Parathyroid adenoma (tissue), 2 donors: ENCODE results near the gene ZFYVE16.
A peak's percentile ranks its signal among the peaks of the same experiment; 100 is the strongest.

Experiments used
- H2AFZ ChIP-seq: fragments of 300-600 bp; sonication (generic); one replicate; pipeline ENCODE4 v1.7.0; 2017; ENCODE audit warnings: antibody characterized with exemption, mild to moderate bottlenecking
- H3K27ac ChIP-seq: fragments of 300-600 bp; sonication (generic); one replicate; pipeline ENCODE4 v1.7.0; 2017
- H3K27me3 ChIP-seq: fragments of 300-600 bp; sonication (generic); one replicate; pipeline ENCODE4 v1.7.0; 2017; ENCODE audit warnings: low read length; ENCODE audit not compliant: control insufficient read depth, insufficient read depth
- H3K36me3 ChIP-seq: fragments of 300-600 bp; sonication (generic); one replicate; pipeline ENCODE4 v1.7.0; 2017; ENCODE audit warnings: low read length; ENCODE audit not compliant: control insufficient read depth, insufficient read depth
- H3K4me1 ChIP-seq: fragments of 300-600 bp; sonication (generic); one replicate; pipeline ENCODE4 v1.7.0; 2017; ENCODE audit warnings: control low read depth
- H3K4me2 ChIP-seq: fragments of 300-600 bp; sonication (generic); one replicate; pipeline ENCODE4 v1.7.0; 2017; ENCODE audit warnings: low read length
- H3K4me3 ChIP-seq: fragments of 300-600 bp; sonication (generic); one replicate; pipeline ENCODE4 v1.7.0; 2017; ENCODE audit warnings: low read depth, low read length
- H3K79me2 ChIP-seq: fragments of 300-600 bp; sonication (generic); one replicate; pipeline ENCODE4 v1.7.0; 2017; ENCODE audit warnings: control low read depth
- H3K9ac ChIP-seq: fragments of 300-600 bp; sonication (generic); one replicate; pipeline ENCODE4 v1.7.0; 2017; ENCODE audit warnings: mild to moderate bottlenecking
- H3K9me3 ChIP-seq: fragments of 300-600 bp; sonication (generic); one replicate; pipeline ENCODE4 v1.7.0; 2017; ENCODE audit warnings: low read length; ENCODE audit not compliant: control insufficient read depth
- TF ChIP-seq, protein P1 (sequence below): fragments of 300-600 bp; sonication (generic); IDR thresholded peaks from one replicate; pipeline ENCODE4 v1.7.0; 2017; ENCODE audit warnings: antibody characterized with exemption, mild to moderate bottlenecking
- donor health status: primary hyperparathyroidism.

Gene ZFYVE16

DNA sequence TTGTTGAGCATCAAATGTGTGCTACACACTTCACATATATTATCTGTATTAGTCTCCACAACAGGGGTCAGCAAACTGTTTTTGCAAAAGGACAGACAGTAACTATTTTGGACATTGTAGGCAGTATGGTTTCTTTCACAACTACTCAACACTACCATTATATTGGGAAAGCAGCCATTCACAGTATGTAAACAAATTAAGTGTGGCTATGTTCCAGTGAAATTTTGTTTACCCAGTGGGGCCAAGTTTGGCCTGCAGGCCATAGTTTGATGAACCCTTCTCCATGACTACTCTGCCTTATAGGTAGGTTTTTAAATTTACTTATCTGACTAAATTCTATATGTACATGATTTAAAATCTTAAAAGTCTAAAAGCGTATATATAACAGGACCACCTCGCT, 67.1 kb downstream of the ZFYVE16 start:
- H3K27ac ChIP-seq = no peak overlapping the region
- H3K9me3 ChIP-seq = no peaks in the 10 kb centered on the region
- no peak overlapping the region for H3K9ac ChIP-seq
- H3K4me1 ChIP-seq = no peaks in the 10 kb centered on the region
- H3K36me3 ChIP-seq = peaks cover 2% of the 10 kb centered on the region
- TF ChIP-seq, protein P1, sequence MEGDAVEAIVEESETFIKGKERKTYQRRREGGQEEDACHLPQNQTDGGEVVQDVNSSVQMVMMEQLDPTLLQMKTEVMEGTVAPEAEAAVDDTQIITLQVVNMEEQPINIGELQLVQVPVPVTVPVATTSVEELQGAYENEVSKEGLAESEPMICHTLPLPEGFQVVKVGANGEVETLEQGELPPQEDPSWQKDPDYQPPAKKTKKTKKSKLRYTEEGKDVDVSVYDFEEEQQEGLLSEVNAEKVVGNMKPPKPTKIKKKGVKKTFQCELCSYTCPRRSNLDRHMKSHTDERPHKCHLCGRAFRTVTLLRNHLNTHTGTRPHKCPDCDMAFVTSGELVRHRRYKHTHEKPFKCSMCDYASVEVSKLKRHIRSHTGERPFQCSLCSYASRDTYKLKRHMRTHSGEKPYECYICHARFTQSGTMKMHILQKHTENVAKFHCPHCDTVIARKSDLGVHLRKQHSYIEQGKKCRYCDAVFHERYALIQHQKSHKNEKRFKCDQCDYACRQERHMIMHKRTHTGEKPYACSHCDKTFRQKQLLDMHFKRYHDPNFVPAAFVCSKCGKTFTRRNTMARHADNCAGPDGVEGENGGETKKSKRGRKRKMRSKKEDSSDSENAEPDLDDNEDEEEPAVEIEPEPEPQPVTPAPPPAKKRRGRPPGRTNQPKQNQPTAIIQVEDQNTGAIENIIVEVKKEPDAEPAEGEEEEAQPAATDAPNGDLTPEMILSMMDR = no peak
- H2AFZ ChIP-seq = no peak overlapping the region
- H3K79me2 ChIP-seq = no peaks in the 10 kb centered on the region
- H3K27me3 ChIP-seq = no peaks in the 10 kb centered on the region
- no peak overlapping the region for H3K4me3 ChIP-seq
- no peak overlapping the region for H3K4me2 ChIP-seq

DNA sequence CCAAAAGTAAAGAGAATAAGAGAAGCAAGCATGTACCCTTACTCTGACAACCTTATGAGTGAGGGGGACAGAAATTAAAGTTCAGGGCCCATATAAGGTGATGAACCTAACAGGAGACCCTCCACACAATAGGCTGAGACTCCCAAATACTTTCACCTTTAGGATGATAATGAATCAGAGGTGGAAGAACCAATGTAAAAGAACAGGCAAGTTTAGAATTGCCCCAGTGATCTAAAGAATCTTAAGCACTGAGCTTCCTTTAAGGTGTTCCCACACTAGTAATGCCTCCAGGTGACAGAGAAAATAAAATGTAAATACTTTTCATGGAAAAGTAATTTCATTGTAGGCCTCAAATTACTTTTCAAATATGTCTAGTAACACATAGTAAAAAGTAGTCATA, 71.8 kb downstream of the ZFYVE16 start:
- no peak overlapping the region for H3K4me2 ChIP-seq
- no peaks in the 10 kb centered on the region for H3K9me3 ChIP-seq
- H3K27me3 ChIP-seq = no peaks in the 10 kb centered on the region
- TF ChIP-seq, protein P1 = no peak
- no peak overlapping the region for H2AFZ ChIP-seq
- no peak overlapping the region for H3K9ac ChIP-seq
- H3K79me2 ChIP-seq = no peaks in the 10 kb centered on the region
- H3K4me3 ChIP-seq = no peak overlapping the region
- no peaks in the 10 kb centered on the region for H3K4me1 ChIP-seq
- H3K36me3 ChIP-seq = no peaks in the 10 kb centered on the region
- H3K27ac ChIP-seq = no peak overlapping the region

DNA sequence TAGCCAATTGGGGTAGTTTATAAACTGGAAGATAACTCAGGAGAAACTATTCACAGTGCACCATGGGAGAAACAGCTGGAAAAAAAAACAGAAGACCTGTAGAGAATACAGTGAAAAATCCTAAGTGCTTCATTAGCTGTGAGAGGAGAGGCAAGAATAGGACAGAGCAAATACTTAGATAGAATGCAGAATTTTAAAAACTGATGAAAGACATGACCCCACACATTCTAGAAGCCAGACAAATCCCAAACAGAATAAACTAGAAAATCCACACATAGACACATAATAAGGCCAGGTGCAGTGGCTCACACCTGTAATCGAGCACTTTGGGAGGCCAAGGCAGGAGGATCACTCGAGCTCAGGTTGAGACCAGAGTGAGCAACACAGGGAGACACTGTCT, 72.5 kb downstream of the ZFYVE16 start:
- Histone ChIP-seq H3K4me3 (no peak overlapping the region), H2AFZ (no peak overlapping the region), H3K4me2 (no peak overlapping the region), H3K9me3 (no peaks in the 10 kb centered on the region), H3K9ac (no peak overlapping the region), H3K27me3 (no peaks in the 10 kb centered on the region), H3K4me1 (no peaks in the 10 kb centered on the region), H3K27ac (no peak overlapping the region), H3K36me3 (no peaks in the 10 kb centered on the region), H3K79me2 (no peaks in the 10 kb centered on the region)
- TF ChIP-seq, protein P1 = no peak

DNA sequence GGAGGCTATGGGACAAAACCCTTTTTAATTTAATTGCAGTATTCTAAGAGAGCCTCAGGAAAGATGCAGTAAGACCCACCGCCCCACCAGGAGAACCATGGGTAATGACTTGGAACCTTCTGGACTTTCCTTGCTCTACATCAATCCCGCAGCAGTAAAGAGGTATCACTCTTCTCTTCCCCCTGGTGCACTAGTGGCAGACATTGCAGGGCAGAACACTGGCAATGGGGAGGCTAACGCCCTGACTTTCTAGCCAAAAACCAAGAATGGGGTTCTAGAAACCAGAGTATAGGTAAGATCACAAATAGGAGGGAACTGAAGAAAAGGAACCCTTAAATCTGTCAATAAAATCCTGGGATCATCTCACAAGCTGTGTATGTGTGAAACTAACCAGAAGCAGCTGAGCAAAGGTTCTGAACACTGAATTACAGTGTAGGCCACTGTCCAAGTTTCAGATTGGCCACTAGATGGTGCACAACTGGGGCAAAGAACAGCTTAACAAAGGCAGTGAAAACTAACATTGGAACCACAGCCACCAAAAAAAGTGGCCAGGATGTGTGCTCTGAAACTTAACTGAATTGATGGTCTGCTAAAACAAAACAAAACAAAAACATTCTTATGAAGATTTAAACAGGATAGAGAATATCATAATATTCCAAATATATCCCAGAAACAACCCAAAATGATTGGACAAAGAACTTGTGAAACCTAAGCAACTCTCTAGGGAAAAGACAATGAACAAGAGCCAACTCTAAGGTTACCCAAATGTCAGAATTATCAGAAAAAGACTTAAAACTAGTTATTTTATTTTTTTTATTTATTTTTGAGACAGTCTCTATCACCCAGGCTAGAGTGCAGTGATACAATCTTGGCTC, 73.4 kb downstream of the ZFYVE16 start:
- H3K27me3 ChIP-seq = no peaks in the 10 kb centered on the region
- H3K4me2 ChIP-seq = no peak overlapping the region
- no peak overlapping the region for H3K4me3 ChIP-seq
- TF ChIP-seq, protein P1 = peak; percentile 44
- H3K9me3 ChIP-seq = no peaks in the 10 kb centered on the region
- H3K9ac ChIP-seq = no peak overlapping the region
- no peaks in the 10 kb centered on the region for H3K79me2 ChIP-seq
- H3K4me1 ChIP-seq = no peaks in the 10 kb centered on the region
- H2AFZ ChIP-seq = no peak overlapping the region
- H3K36me3 ChIP-seq = no peaks in the 10 kb centered on the region
- no peak overlapping the region for H3K27ac ChIP-seq

DNA sequence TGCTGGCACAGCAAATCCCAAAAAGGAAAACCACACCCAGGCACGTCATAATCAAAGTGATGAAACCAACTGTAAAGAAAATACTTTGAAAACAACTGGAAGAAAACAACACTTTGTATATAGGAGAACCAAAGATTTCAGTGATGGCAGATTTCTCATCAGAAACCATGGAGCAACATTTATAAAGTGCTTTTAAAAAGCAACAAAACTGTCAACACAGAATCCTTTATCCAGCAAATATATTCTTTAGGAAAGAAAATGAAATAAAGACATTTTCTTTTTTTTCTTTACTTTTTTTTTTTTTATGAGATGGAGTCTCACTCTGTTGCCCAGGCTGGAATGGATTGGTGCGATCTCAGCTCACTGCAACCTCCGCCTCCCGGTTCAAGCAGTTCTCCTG, 74.7 kb downstream of the ZFYVE16 start:
- Histone ChIP-seq H3K4me3 (no peak overlapping the region), H2AFZ (no peak overlapping the region), H3K9ac (no peak overlapping the region), H3K27me3 (no peaks in the 10 kb centered on the region), H3K4me1 (no peaks in the 10 kb centered on the region), H3K27ac (no peak overlapping the region), H3K4me2 (no peak overlapping the region), H3K36me3 (no peaks in the 10 kb centered on the region), H3K79me2 (no peaks in the 10 kb centered on the region), H3K9me3 (no peaks in the 10 kb centered on the region)
- TF ChIP-seq, protein P1 = no peak
